GM21825 (cell line): ENCODE results near the gene REC8.
"Not testable (repeated sequence)": the region's sequence is repeated elsewhere in the genome, so short reads cannot be mapped to it uniquely, and the experiment has no call there.

ENCODE experiments used
- ATAC-seq: cut with Tn5 transposase; IDR thresholded peaks from one replicate; pipeline ENCODE4 v1.9.1; 2021; ENCODE audit warnings: mild to moderate bottlenecking, moderate library complexity; ENCODE audit not compliant: unreplicated experiment

REC8 gene

GRCh38 chr14:24197056-24197450 is 25.2 kb downstream of the REC8 start:
- ATAC-seq = no peak

GRCh38 chr14:24198814-24199524 is 27.1 kb downstream of the REC8 start:
- no peak for ATAC-seq

GRCh38 chr14:24202538-24202937 is 30.7 kb downstream of the REC8 start:
- ATAC-seq = not testable (repeated sequence)

GRCh38 chr14:24203249-24203886 is 31.5 kb downstream of the REC8 start:
- ATAC-seq = not testable (repeated sequence)

- ATAC-seq = no peak
Measured at GRCh38 chr14:24204163-24205146, 32.6 kb downstream of the REC8 start.

- no peak for ATAC-seq
Measured at GRCh38 chr14:24206260-24207103, 34.6 kb downstream of the REC8 start.

- ATAC-seq = no peak
Measured at GRCh38 chr14:24207104-24207551, 35.2 kb downstream of the REC8 start.

GRCh38 chr14:24207625-24208024 is 35.7 kb downstream of the REC8 start:
- ATAC-seq = no peak

- ATAC-seq = no peak
Measured at GRCh38 chr14:24211311-24211710, 39.4 kb downstream of the REC8 start.

GRCh38 chr14:24212924-24213865 is 41.3 kb downstream of the REC8 start, which contains the start of gene CHMP4A:
CHMP4A (minus strand) TSS chr14:24213488; CDS start chr14:24213439, 49 bp downstream.
- ATAC-seq = peak; percentile 71

- no peak for ATAC-seq
Measured at GRCh38 chr14:24213866-24214662, 42.2 kb downstream of the REC8 start.

- ATAC-seq = peak; percentile 72
Measured at GRCh38 chr14:24215495-24216344, 43.8 kb downstream of the REC8 start, which contains the start of gene MDP1. MDP1 (minus strand) TSS chr14:24216066; CDS start chr14:24215955, 111 bp downstream.

- no peak for ATAC-seq
Measured at GRCh38 chr14:24216345-24216699, 44.4 kb downstream of the REC8 start.

GRCh38 chr14:24216876-24217275 is 45.0 kb downstream of the REC8 start:
- not testable (repeated sequence) for ATAC-seq

GRCh38 chr14:24219080-24219479 is 47.2 kb downstream of the REC8 start:
- no peak for ATAC-seq

GRCh38 chr14:24219521-24219920 is 47.6 kb downstream of the REC8 start:
- no peak for ATAC-seq

GRCh38 chr14:24222987-24223386 is 51.1 kb downstream of the REC8 start:
- not testable (repeated sequence) for ATAC-seq
